Mesenchymal stem cell (in vitro differentiated cells and primary cell): ENCODE measurements around the gene TOX2.

Experiments used
- DNase-seq: peaks from one replicate; pipeline ENCODE4 v3.0.0-alpha.2; 2013
- H2AFZ ChIP-seq: one replicate; pipeline ENCODE4 v1.6.1; 2013; ENCODE audit warnings: low read depth, mild to moderate bottlenecking, control low read depth, inconsistent platforms, low read length, moderate library complexity
- H2AK5ac ChIP-seq: 2 replicates; pipeline ENCODE4 v1.6.1; 2013; ENCODE audit warnings: low read length, moderate library complexity, mild to moderate bottlenecking, inconsistent platforms; ENCODE audit not compliant: severe bottlenecking
- H2BK120ac ChIP-seq: one replicate; pipeline ENCODE4 v1.6.1; 2013; ENCODE audit warnings: low read depth, mild to moderate bottlenecking, inconsistent platforms, low read length, moderate library complexity
- H2BK12ac ChIP-seq, 2 experiments: one replicate each; pipeline ENCODE4 v1.6.1; 2013; ENCODE audit warnings: inconsistent platforms in 2 of 2, low read length in 2 of 2, mild to moderate bottlenecking in 2 of 2, moderate library complexity in 2 of 2, control low read depth in 1 of 2
- H2BK15ac ChIP-seq: one replicate; pipeline ENCODE4 v1.6.1; 2013; ENCODE audit warnings: mild to moderate bottlenecking, low read depth, inconsistent platforms; ENCODE audit not compliant: poor library complexity, severe bottlenecking
- H2BK5ac ChIP-seq: 2 replicates; pipeline ENCODE4 v1.6.1; 2013; ENCODE audit warnings: low read depth, mild to moderate bottlenecking, low read length, control low read depth, inconsistent platforms; ENCODE audit not compliant: poor library complexity, severe bottlenecking
- H3K14ac ChIP-seq, 2 experiments: one replicate each; pipeline ENCODE4 v1.6.1; 2013; ENCODE audit warnings: inconsistent platforms in 2 of 2, low read length in 2 of 2, control low read depth in 1 of 2, mild to moderate bottlenecking in 1 of 2, moderate library complexity in 1 of 2
- H3K18ac ChIP-seq, 2 experiments: one replicate each; pipeline ENCODE4 v1.6.1; 2013; ENCODE audit warnings: inconsistent platforms in 2 of 2, low read length in 2 of 2, control low read depth in 1 of 2, low read depth in 1 of 2, mild to moderate bottlenecking in 1 of 2
- H3K23ac ChIP-seq, 2 experiments: one replicate each; pipeline ENCODE4 v1.6.1; 2013; ENCODE audit warnings: inconsistent platforms in 2 of 2, low read length in 2 of 2, mild to moderate bottlenecking in 2 of 2, moderate library complexity in 2 of 2, control low read depth in 1 of 2
- H3K27ac ChIP-seq: 2 replicates; pipeline ENCODE4 v1.5.1; 2013; ENCODE audit warnings: mild to moderate bottlenecking, moderate library complexity, low read length, control low read depth, inconsistent platforms; ENCODE audit not compliant: poor library complexity, severe bottlenecking
- H3K27me3 ChIP-seq, 2 experiments: 2 replicates each; pipeline versions ENCODE4 v1.6.1 to v1.7.0; 2013; ENCODE audit warnings: low read length in 2 of 2, mild to moderate bottlenecking in 2 of 2, moderate library complexity in 2 of 2, control low read depth in 1 of 2, inconsistent platforms in 1 of 2; ENCODE audit not compliant: control insufficient read depth in 1 of 2, insufficient read depth in 1 of 2
- H3K36me3 ChIP-seq, 2 experiments: 2 replicates each; pipeline versions ENCODE4 v1.6.1 to v1.7.0; 2013; ENCODE audit warnings: low read length in 2 of 2, control low read depth in 1 of 2, inconsistent platforms in 1 of 2, low read depth in 1 of 2, mild to moderate bottlenecking in 1 of 2; ENCODE audit not compliant: insufficient read depth in 2 of 2, control insufficient read depth in 1 of 2
- H3K4ac ChIP-seq, 2 experiments: one replicate each; pipeline ENCODE4 v1.6.1; 2013; ENCODE audit warnings: inconsistent platforms in 2 of 2, low read length in 2 of 2, mild to moderate bottlenecking in 2 of 2, moderate library complexity in 2 of 2, control low read depth in 1 of 2, low read depth in 1 of 2
- H3K4me1 ChIP-seq: 2 replicates; pipeline ENCODE4 v1.6.1; 2013; ENCODE audit warnings: low read depth, low read length, control low read depth; ENCODE audit not compliant: control insufficient read depth, insufficient read depth
- H3K4me2 ChIP-seq: 2 replicates; pipeline ENCODE4 v1.6.1; 2013; ENCODE audit warnings: low read length, mild to moderate bottlenecking, inconsistent platforms; ENCODE audit not compliant: poor library complexity, severe bottlenecking
- H3K4me3 ChIP-seq, 2 experiments: 2 replicates each; pipeline versions ENCODE4 v1.5.1 to v1.7.0; 2013; ENCODE audit warnings: low read length in 2 of 2, mild to moderate bottlenecking in 2 of 2, control low read depth in 1 of 2, low read depth in 1 of 2; ENCODE audit not compliant: insufficient read depth in 1 of 2
- H3K79me1 ChIP-seq: replicated peaks from 2 replicates; pipeline ENCODE4 v1.6.1; 2013; ENCODE audit warnings: mild to moderate bottlenecking, control low read depth, low read length, inconsistent platforms; ENCODE audit not compliant: poor library complexity, severe bottlenecking
- H3K9ac ChIP-seq: 2 replicates; pipeline ENCODE4 v1.7.0; 2013; ENCODE audit warnings: mild to moderate bottlenecking, low read length, moderate library complexity
- H3K9me3 ChIP-seq: 2 replicates; pipeline ENCODE4 v1.7.0; 2013; ENCODE audit warnings: mild to moderate bottlenecking, low read length; ENCODE audit not compliant: control insufficient read depth
- H4K8ac ChIP-seq: one replicate; pipeline ENCODE4 v1.6.1; 2013; ENCODE audit warnings: inconsistent platforms, mild to moderate bottlenecking, low read length, moderate library complexity
- H4K91ac ChIP-seq: one replicate; pipeline ENCODE4 v1.6.1; 2013; ENCODE audit warnings: mild to moderate bottlenecking, low read length, inconsistent platforms
- WGBS: methylation state at CpG from one replicate; pipeline ENCODE4 v1.1.7; 2013; ENCODE audit warnings: mixed read lengths; 5-methylcytosine and 5-hydroxymethylcytosine counted together

TOX2 gene

DNA sequence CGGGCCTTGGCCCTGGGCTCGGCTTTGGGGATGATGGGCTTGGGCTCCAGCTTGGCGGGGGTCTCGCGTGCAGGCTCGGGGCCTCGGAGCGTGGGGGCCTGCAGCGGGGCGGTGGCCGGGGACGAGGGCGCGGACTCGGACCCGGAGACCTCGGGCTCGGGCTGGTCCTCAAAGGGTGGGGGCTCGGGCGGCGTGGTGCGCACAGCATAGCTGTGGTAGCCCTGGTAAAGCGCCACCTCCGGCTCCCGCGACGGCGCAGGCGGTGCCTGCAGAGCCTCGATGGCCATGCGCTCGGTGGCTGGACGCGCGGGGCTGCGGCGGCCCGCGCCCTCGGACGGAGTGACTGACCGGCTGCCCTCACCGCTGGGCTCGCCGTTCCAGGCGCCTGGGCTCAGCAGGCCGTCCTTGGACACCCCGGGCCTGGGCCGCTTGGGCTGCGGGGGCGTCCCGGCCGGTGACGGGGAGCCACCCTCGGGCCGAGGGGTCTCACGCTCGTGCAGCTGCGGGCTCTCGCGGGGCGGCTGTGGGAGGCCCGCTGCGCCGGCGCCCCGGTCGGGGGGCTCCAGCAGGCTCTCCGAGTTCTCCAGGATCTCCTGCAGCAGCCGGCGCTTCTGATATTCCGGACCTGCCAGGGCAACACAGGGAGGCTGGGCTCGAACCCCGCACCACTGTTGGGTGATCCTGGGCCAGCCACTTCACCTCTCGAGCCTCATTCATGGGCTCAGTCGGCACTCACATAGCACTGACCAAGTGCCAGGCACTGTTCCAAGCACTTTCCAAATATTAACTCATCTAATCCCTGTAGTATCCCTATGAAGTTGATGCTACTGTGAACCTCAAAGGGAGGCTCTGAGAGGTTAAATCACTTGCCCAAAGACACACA lies 201.4 kb downstream of the TOX2 start:
- Histone ChIP-seq H3K4me1 (no peaks in the 10 kb centered on the region), H3K9ac (no peak overlapping the region), H3K27me3 (peaks cover 0 to 71% of the 10 kb centered on the region in 2 experiments), H3K4ac (peak overlapping the region in 1 of 2 experiments; percentile 29), H4K8ac (peak overlapping the region; percentile 45), H3K9me3 (no peaks in the 10 kb centered on the region), H3K4me2 (no peak overlapping the region), H3K27ac (no peak overlapping the region), H2BK120ac (no peak overlapping the region), H3K79me1 (no peaks in the 10 kb centered on the region), H2AK5ac (no peak overlapping the region), H2BK15ac (no peak overlapping the region), H2AFZ (no peak overlapping the region), H3K14ac (no peak overlapping the region), H2BK12ac (no peak overlapping the region), H3K36me3 (peaks cover 0 to 6% of the 10 kb centered on the region in 2 experiments), H3K4me3 (no peak overlapping the region), H4K91ac (no peak overlapping the region), H3K18ac (no peak overlapping the region), H3K23ac (no peak overlapping the region), H2BK5ac (no peak overlapping the region)
- no peak for DNase-seq
- 94% methylated on average over 70 of the region's 76 CpGs for WGBS

DNA sequence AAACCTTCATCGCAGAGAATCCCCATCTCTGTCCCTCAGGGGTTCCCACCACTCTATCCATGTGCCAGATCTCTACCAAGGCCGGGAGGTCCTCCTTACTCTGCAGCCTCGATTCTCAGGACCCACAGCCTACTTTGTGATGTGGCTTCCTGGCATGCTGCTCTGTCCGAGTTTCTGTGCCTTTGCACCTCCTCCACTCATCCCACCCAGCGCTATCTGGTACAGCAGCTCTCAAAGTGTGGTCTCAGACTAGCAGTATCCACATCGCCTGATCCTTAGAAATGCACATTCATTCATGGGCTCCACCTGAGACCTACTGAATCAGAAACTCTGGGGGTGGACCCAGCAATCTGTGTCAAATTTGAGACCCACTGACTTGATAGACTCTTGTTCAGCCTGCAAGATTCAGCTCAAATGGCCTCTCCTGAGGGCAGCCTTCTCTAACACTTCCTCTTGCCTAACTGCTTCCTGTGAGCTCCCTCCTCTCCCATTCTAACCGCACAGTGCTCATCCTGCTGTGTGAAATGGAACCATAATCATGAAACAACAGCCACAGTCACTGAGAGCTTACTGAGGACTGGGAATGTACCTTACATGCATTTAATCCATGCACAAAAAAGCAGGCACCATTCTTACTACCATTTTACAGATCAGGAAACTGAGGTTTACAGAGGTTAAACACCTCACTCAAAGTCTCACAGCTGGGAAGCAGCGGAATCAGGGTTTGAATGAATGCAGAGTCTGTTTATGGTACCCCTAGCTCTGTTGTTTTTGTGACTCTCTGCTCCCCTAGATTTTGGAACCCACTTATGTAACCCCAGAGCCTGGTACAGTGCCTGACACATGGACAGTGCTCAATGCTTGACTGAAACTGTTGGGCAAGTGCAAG lies 202.9 kb downstream of the TOX2 start:
- no peaks in the 10 kb centered on the region for H3K9me3 ChIP-seq
- peaks cover 0 to 79% of the 10 kb centered on the region in 2 experiments for H3K27me3 ChIP-seq
- H3K4ac ChIP-seq, result no peak overlapping the region
- H4K91ac ChIP-seq, result no peak overlapping the region
- H3K9ac ChIP-seq, result no peak overlapping the region
- H3K23ac ChIP-seq, result no peak overlapping the region
- H3K27ac ChIP-seq, result no peak overlapping the region
- H2BK120ac ChIP-seq, result no peak overlapping the region
- no peak overlapping the region for H4K8ac ChIP-seq
- no peaks in the 10 kb centered on the region for H3K4me1 ChIP-seq
- 89% methylated on average over 8 of the region's 8 CpGs for WGBS
- no peak overlapping the region for H3K4me2 ChIP-seq
- peaks cover 0 to 6% of the 10 kb centered on the region in 2 experiments for H3K36me3 ChIP-seq
- H2AFZ ChIP-seq, result no peak overlapping the region
- no peak overlapping the region for H3K4me3 ChIP-seq
- no peak overlapping the region for H2AK5ac ChIP-seq
- no peak overlapping the region for H3K18ac ChIP-seq
- no peak overlapping the region for H3K14ac ChIP-seq
- no peak overlapping the region for H2BK5ac ChIP-seq
- no peaks in the 10 kb centered on the region for H3K79me1 ChIP-seq
- no peak for DNase-seq
- H2BK12ac ChIP-seq, result no peak overlapping the region
- no peak overlapping the region for H2BK15ac ChIP-seq

DNA sequence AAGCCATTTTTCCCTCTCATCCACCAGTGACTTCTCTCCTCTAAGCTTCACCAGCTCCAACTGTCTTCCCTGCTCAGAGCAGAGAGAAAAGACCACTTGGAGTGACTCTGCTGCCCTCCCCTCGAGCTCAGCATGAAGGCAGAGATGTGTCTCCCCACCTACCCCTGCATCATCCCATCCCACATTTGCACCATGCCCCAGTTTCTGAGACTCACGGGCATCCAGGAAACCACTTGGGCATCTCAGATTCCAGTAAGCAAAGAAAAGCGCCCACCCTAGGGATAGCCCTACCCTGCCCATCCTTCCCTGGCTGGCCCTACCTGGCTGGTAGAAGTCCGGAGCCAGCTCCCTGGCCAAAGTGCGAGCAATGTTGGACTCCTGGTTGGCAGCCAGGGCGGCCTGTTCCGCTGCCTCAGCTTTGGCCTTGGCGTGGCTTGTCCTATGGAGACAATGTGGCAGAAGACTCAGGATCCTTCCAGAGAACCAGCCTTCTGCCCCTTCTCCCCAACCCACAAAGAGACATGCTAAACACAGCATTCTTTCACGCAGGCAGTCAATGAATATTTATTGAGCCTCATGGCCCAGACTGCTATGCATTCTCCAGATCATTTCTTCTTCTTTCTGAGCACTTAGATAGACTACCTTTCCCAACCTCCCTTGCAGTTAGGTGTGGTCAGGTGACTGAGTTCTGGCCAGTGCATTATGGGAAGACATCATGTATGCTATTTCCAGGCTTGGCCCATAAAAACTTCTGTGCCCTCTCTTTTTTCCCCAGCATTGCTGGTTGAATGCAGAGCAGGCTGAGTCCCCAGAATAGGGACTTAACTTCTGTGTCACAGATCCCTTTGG lies 203.8 kb downstream of the TOX2 start:
- Histone ChIP-seq H3K9me3 (no peaks in the 10 kb centered on the region), H3K4ac (no peak overlapping the region), H3K36me3 (peaks cover 0 to 6% of the 10 kb centered on the region in 2 experiments), H2AK5ac (no peak overlapping the region), H3K4me3 (no peak overlapping the region), H2BK120ac (no peak overlapping the region), H3K9ac (no peak overlapping the region), H3K4me1 (no peaks in the 10 kb centered on the region), H3K79me1 (no peaks in the 10 kb centered on the region), H3K14ac (no peak overlapping the region), H2BK15ac (no peak overlapping the region), H3K4me2 (no peak overlapping the region), H3K23ac (no peak overlapping the region), H4K91ac (no peak overlapping the region), H3K27ac (no peak overlapping the region), H2BK12ac (no peak overlapping the region), H3K27me3 (peaks cover 0 to 81% of the 10 kb centered on the region in 2 experiments), H4K8ac (no peak overlapping the region), H2AFZ (no peak overlapping the region), H2BK5ac (no peak overlapping the region), H3K18ac (no peak overlapping the region)
- WGBS, result 93% methylated on average over 9 of the region's 9 CpGs
- DNase-seq, result no peak
